B cell (primary cell): ENCODE measurements around the gene GATAD2B. TPM values are rescaled to one million over a fixed set of nuclear protein-coding genes. Genes with fewer than 3 reads are reported as not detected.
A peak's percentile ranks its signal among the peaks of the same experiment; 100 is the strongest.
"Not testable (repeated sequence)": the region's sequence is repeated elsewhere in the genome, so short reads cannot be mapped to it uniquely, and the experiment has no call there.

Experiments
- ATAC-seq: fragments of 200-7000 bp; cut with Tn5 transposase; one replicate; pipeline ENCODE4 v1.10.0; 2021; ENCODE audit warnings: low read depth, mild to moderate bottlenecking, moderate number of reproducible peaks, moderate library complexity
- CTCF ChIA-PET: fragments of 350-600 bp; sonication (Branson Sonifier 250); formaldehyde crosslinking; loops from one replicate; lab custom pipeline; 2021; ENCODE audit warnings: antibody characterized with exemption, inconsistent platforms; lab: Charles Lee
- POLR2A ChIA-PET: fragments of 350-600 bp; sonication (Branson Sonifier 250); formaldehyde crosslinking; loops from one replicate; lab custom pipeline; 2021; ENCODE audit warnings: antibody characterized with exemption; lab: Charles Lee
- DNase-seq: peaks from one replicate; pipeline ENCODE4 v3.0.0; 2013
- H2AFZ ChIP-seq: 2 replicates; pipeline ENCODE4 v1.6.1; 2012; ENCODE audit warnings: mild to moderate bottlenecking, low read depth, low read length; ENCODE audit not compliant: insufficient read depth, poor library complexity, severe bottlenecking
- H3K27ac ChIP-seq, 2 donors: 1 replicate in 1 of 2; 2 replicates in 1 of 2; pipeline ENCODE4 v1.5.1; 2012 to 2013; ENCODE audit warnings: low read length in 2 of 2, mild to moderate bottlenecking in 2 of 2, moderate library complexity in 1 of 2
- H3K27me3 ChIP-seq, 4 experiments: fragments of 200-600 bp in 1 of 4; sonication (generic) in 1 of 4; replicated peaks in 1 of 4; 1 replicate in 2 of 4; 2 replicates in 2 of 4; pipeline versions ENCODE4 v1.6.1 to v1.7.0; 2013 to 2016; ENCODE audit warnings: low read length in 3 of 4, mild to moderate bottlenecking in 2 of 4, mixed read lengths in 1 of 4, moderate library complexity in 1 of 4; ENCODE audit not compliant: insufficient read depth in 4 of 4, control insufficient read depth in 3 of 4; ENCODE audit errors: control extremely low read depth in 1 of 4
- H3K36me3 ChIP-seq, 2 experiments: replicated peaks in 1 of 2; 1 replicate in 1 of 2; 2 replicates in 1 of 2; pipeline versions ENCODE4 v1.6.1 to v1.7.1; 2013; ENCODE audit warnings: low read length in 1 of 2; ENCODE audit not compliant: insufficient read depth in 2 of 2, control insufficient read depth in 1 of 2; ENCODE audit errors: control extremely low read depth in 1 of 2, extremely low read depth in 1 of 2
- H3K4me1 ChIP-seq, 2 donors: fragments of 200-600 bp in 1 of 2; sonication (generic) in 1 of 2; 1 replicate in 1 of 2; 2 replicates in 1 of 2; pipeline versions ENCODE4 v1.5.1 to v1.6.1; 2013 to 2017; ENCODE audit warnings: low read length in 2 of 2; ENCODE audit not compliant: control insufficient read depth in 2 of 2, insufficient read depth in 2 of 2
- H3K4me2 ChIP-seq: replicated peaks from 2 replicates; pipeline ENCODE3; 2012; ENCODE audit warnings: mild to moderate bottlenecking, low read depth, low read length; ENCODE audit not compliant: poor library complexity, severe bottlenecking
- H3K4me3 ChIP-seq, 5 experiments: fragments of 200-600 bp in 1 of 5; sonication (generic) in 1 of 5; 1 replicate in 3 of 5; 2 replicates in 2 of 5; pipeline versions ENCODE4 v1.5.1 to v1.7.0; 2011 to 2016; ENCODE audit warnings: low read length in 4 of 5, mild to moderate bottlenecking in 4 of 5, low read depth in 2 of 5, control low read depth in 1 of 5, moderate library complexity in 1 of 5; ENCODE audit not compliant: insufficient read depth in 1 of 5; ENCODE audit errors: control extremely low read depth in 1 of 5, extremely low read depth in 1 of 5
- H3K79me2 ChIP-seq: fragments of 200-600 bp; sonication (generic); one replicate; pipeline ENCODE4 v1.6.0; 2016; ENCODE audit warnings: low read length; ENCODE audit not compliant: control insufficient read depth, insufficient read depth
- H3K9ac ChIP-seq: fragments of 200-600 bp; sonication (generic); 2 replicates; pipeline ENCODE4 v1.6.1; 2017; ENCODE audit warnings: mild to moderate bottlenecking, low read length, moderate library complexity
- H3K9me3 ChIP-seq, 3 donors: one replicate each; pipeline versions ENCODE4 v1.6.1 to v1.7.1; 2013; ENCODE audit warnings: low read length in 2 of 3; ENCODE audit not compliant: control insufficient read depth in 2 of 3, insufficient read depth in 1 of 3; ENCODE audit errors: control extremely low read depth in 1 of 3
- H4K20me1 ChIP-seq: 2 replicates; pipeline ENCODE4 v1.6.0; 2012; ENCODE audit warnings: mild to moderate bottlenecking, low read length; ENCODE audit not compliant: insufficient read depth, control insufficient read depth, poor library complexity, severe bottlenecking
- H3K27ac Mint-ChIP-seq: one replicate; pipeline ENCODE4 v1.8.0; 2021; ENCODE audit warnings: mixed read lengths
- H3K27me3 Mint-ChIP-seq: one replicate; pipeline ENCODE4 v1.8.0; 2021; ENCODE audit warnings: mixed read lengths
- H3K4me1 Mint-ChIP-seq: one replicate; pipeline ENCODE4 v1.8.0; 2021; ENCODE audit warnings: mixed read lengths
- H3K4me3 Mint-ChIP-seq: one replicate; pipeline ENCODE4 v1.8.0; 2021; ENCODE audit warnings: mixed read lengths
- H3K9me3 Mint-ChIP-seq: one replicate; pipeline ENCODE4 v1.8.0; 2022; ENCODE audit warnings: mixed read lengths; ENCODE audit not compliant: insufficient read depth
- EZH2 ChIP-seq: IDR thresholded peaks from 2 replicates; pipeline ENCODE4 v1.6.1; 2012; ENCODE audit warnings: borderline replicate concordance, low read depth, mild to moderate bottlenecking, moderate library complexity, low read length; ENCODE audit not compliant: insufficient read depth, poor library complexity, severe bottlenecking
- WGBS: methylation state at CpG from one replicate; pipeline ENCODE4 v1.1.5; 2013; ENCODE audit warnings: missing lambda C conversion rate; ENCODE audit not compliant: insufficient coverage; 5-methylcytosine and 5-hydroxymethylcytosine counted together
- intact Hi-C: fragments of 100-400 bp; cut with micrococcal nuclease; formaldehyde crosslinking; loops from one replicate; pipeline ENCODE4 v1.10.0; 2022
- polyA plus RNA-seq: library from polyadenylated mRNA; depleted of rRNA; stranded (reverse); fragments of >200 nt; gene quantifications from 2 replicates; pipeline ENCODE4 v1.2.3, GENCODE V29; 2012
- total RNA-seq, 2 donors: library from RNA; stranded (reverse); fragments of 120-200 nt in 1 of 2; gene quantifications; 1 replicate in 1 of 2; 2 replicates in 1 of 2; pipeline versions ENCODE4 v1.2.3 to v1.2.4, GENCODE V29; 2013 to 2022
- TF ChIP-seq, protein P1 (sequence below): fragments of 200-600 bp; IDR thresholded peaks from one replicate; pipeline ENCODE4 v1.8.0; 2022; ENCODE audit warnings: antibody characterized with exemption, mild to moderate bottlenecking

Gene GATAD2B
- total and polyA plus RNA-seq, 2 donors (not counting 1 experiment from before 2014, with no cell fraction given), result 16.7 to 105 TPM

GRCh38 chr1:153783233-153784190, 139.3 kb downstream of the GATAD2B start:
- Mint-ChIP-seq H3K4me1 (peaks cover 18% of the 10 kb centered on the region), H3K27me3 (no peaks in the 10 kb centered on the region), H3K27ac (peak overlapping the region; percentile 93), H3K4me3 (peak overlapping the region; percentile 97), H3K9me3 (no peaks in the 10 kb centered on the region)
- ATAC-seq, result peak; percentile 97
- no peak for TF ChIP-seq EZH2
- TF ChIP-seq, protein P1, sequence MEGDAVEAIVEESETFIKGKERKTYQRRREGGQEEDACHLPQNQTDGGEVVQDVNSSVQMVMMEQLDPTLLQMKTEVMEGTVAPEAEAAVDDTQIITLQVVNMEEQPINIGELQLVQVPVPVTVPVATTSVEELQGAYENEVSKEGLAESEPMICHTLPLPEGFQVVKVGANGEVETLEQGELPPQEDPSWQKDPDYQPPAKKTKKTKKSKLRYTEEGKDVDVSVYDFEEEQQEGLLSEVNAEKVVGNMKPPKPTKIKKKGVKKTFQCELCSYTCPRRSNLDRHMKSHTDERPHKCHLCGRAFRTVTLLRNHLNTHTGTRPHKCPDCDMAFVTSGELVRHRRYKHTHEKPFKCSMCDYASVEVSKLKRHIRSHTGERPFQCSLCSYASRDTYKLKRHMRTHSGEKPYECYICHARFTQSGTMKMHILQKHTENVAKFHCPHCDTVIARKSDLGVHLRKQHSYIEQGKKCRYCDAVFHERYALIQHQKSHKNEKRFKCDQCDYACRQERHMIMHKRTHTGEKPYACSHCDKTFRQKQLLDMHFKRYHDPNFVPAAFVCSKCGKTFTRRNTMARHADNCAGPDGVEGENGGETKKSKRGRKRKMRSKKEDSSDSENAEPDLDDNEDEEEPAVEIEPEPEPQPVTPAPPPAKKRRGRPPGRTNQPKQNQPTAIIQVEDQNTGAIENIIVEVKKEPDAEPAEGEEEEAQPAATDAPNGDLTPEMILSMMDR, result no peak
- peak; percentile 95 for DNase-seq
- H2AFZ ChIP-seq, result peak overlapping the region; percentile 85
- CTCF ChIA-PET, result interaction anchor here (0.7 to 1.0 kb wide), 3 partner anchors 10 to 163 kb away, joined by 4 to 6 read pairs (median 4); partner anchors contain the start of gene DENND4B
- no peaks in the 10 kb centered on the region for H3K36me3 ChIP-seq
- no peaks in the 10 kb centered on the region for H3K79me2 ChIP-seq
- POLR2A ChIA-PET, result interaction anchor here (0.6 to 1.6 kb wide), 16 partner anchors 8 to 243 kb away, joined by 3 to 9 read pairs (median 5); partner anchors contain the start of genes CHTOP, DENND4B, GATAD2B and JTB
- peak overlapping the region; percentile 94 to 95 for H3K27ac ChIP-seq
- peak overlapping the region; percentile 93 for H3K9ac ChIP-seq
- H3K27me3 ChIP-seq, result no peaks in the 10 kb centered on the region
- H3K4me1 ChIP-seq, result peaks cover 7 to 23% of the 10 kb centered on the region in 2 donors
- intact Hi-C loops, result loop anchor here (1.0 to 5.0 kb wide), 7 partner anchors 8 to 399 kb away; partner anchors contain the start of genes GATAD2B and SLC27A3
- peak overlapping the region; percentile 92 for H3K4me2 ChIP-seq
- no peaks in the 10 kb centered on the region for H4K20me1 ChIP-seq
- peak overlapping the region; percentile 44 to 89 (median 76) for H3K4me3 ChIP-seq
- WGBS, result under 1% methylated on average over 50 of the region's 61 CpGs
- no peaks in the 10 kb centered on the region for H3K9me3 ChIP-seq

DNA sequence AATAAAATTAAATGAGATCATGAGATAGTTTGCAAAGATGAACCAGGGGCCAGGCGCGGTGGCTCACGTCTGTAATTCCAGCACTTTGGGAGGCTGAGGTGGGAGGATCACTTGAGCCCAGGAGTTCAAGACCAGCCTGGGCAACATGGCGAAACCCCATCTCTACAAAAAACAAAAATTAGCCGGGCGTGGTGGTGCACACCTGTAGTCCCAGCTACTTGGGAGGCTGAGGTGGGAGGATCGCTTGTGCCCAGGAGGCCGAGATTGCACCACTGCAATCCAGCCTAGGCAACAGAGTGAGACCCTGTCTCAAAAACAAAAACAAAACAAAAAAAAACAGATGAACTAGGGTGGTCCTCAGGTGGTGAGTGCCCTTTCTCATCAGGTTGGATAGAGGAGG, 140.1 kb downstream of the GATAD2B start:
- CTCF ChIA-PET, result interaction anchor here (1.0 kb wide), 1 partner anchor 163 kb away, joined by 3 read pairs; the partner anchor contains the start of gene DENND4B
- Mint-ChIP-seq H3K4me1 (peaks cover 16% of the 10 kb centered on the region), H3K27ac (peak overlapping the region; percentile 93), H3K4me3 (peak overlapping the region; percentile 97)
- not testable (repeated sequence) for H3K79me2 ChIP-seq, H3K9me3 Mint-ChIP-seq, H3K27me3 ChIP-seq, DNase-seq, ATAC-seq, H4K20me1 ChIP-seq, H3K36me3 ChIP-seq, H3K9me3 ChIP-seq, H3K27me3 Mint-ChIP-seq
- H3K4me2 ChIP-seq, result peak overlapping the region; percentile 92
- H3K27ac ChIP-seq, result peak overlapping the region; percentile 94 to 95
- H3K4me1 ChIP-seq, result peaks cover 7 to 23% of the 10 kb centered on the region in 2 donors
- 100% methylated on average over 3 of the region's 8 CpGs for WGBS
- POLR2A ChIA-PET, result interaction anchor here (1.6 kb wide), 1 partner anchor 195 kb away, joined by 5 read pairs; the partner anchor contains the start of gene JTB
- intact Hi-C loops, result loop anchor here (1.0 to 5.0 kb wide), 7 partner anchors 7 to 400 kb away; partner anchors contain the start of genes GATAD2B and SLC27A3
- H3K4me3 ChIP-seq, result peak overlapping the region in 4 of 5 experiments; percentile 44 to 76 (median 72)
- peak overlapping the region; percentile 93 for H3K9ac ChIP-seq
- H2AFZ ChIP-seq, result peak overlapping the region; percentile 85
